ENCODE data around the gene FBXO42.
"Not testable (repeated sequence)": the region's sequence is repeated elsewhere in the genome, so short reads cannot be mapped to it uniquely, and the experiment has no call there.

FBXO42 gene

DNA sequence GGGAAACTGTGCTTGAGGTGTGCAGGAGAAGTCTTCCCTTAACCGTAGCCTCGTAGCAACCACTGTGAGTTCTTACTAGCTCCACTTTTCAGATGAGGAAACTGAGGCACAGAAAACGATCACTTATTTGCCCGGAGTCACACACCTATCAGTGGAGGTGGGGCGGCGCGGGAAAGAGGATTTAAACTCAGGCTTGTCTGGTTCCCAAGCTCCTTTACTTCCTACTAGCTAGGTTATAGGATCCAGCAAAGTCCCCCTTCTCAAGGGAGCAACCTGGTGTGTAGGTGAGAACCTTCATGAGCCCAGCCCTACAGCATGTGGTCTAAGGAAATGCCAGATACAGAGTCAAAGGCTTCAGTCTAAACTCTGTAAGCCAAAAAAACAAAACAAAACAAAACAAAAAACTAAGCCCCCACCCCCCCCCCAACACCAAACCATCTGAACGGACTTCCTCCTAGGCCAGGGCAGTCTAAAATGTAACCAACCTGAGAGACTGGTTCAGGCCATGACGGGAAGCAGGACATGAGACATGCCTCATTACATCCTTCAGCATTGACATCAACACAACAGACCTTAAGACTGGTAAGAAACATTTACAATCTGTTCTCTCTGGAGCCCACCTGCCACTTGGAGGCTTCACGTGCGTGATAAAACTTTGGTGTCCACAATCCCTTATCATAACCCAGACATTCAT, 709 bp upstream of the FBXO42 start:
- TF ChIP-seq, protein P1, sequence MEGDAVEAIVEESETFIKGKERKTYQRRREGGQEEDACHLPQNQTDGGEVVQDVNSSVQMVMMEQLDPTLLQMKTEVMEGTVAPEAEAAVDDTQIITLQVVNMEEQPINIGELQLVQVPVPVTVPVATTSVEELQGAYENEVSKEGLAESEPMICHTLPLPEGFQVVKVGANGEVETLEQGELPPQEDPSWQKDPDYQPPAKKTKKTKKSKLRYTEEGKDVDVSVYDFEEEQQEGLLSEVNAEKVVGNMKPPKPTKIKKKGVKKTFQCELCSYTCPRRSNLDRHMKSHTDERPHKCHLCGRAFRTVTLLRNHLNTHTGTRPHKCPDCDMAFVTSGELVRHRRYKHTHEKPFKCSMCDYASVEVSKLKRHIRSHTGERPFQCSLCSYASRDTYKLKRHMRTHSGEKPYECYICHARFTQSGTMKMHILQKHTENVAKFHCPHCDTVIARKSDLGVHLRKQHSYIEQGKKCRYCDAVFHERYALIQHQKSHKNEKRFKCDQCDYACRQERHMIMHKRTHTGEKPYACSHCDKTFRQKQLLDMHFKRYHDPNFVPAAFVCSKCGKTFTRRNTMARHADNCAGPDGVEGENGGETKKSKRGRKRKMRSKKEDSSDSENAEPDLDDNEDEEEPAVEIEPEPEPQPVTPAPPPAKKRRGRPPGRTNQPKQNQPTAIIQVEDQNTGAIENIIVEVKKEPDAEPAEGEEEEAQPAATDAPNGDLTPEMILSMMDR (IDR thresholded peaks at IDR 0.05; ENCODE audit: low read depth, low read length) = no peak
- no peak for DNase-seq (ENCODE audit: extremely low read depth, low read depth)

DNA sequence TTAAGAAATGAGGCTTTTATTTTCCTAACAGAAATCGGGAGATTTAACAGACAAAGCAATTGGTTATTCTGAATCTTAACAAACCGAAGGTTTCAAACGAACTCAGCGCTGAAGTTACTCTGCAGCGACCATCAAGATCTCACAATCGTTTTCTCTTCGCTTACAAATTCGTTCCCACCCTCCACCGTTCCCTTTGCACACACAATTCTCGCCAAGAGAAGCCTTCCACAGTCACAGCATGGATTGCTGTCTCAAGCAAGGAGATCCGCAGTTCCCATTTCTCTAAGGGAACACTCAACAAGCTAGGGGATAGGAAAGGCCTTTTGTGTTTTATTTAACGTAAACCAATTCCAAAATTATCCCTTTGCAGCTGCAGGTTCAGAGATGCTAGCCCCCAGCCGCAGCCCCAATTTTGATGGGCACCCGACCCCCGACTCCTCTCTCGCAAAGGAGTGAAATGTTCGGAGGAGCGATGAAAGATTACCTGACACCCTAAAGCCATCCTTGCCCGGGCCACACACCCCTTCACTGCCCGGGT, 755 bp downstream of the FBXO42 start:
- DNase-seq (ENCODE audit: extremely low read depth, low read depth) = no peak
- TF ChIP-seq, protein P1 (IDR thresholded peaks at IDR 0.05; ENCODE audit: low read depth, low read length) = no peak

DNA sequence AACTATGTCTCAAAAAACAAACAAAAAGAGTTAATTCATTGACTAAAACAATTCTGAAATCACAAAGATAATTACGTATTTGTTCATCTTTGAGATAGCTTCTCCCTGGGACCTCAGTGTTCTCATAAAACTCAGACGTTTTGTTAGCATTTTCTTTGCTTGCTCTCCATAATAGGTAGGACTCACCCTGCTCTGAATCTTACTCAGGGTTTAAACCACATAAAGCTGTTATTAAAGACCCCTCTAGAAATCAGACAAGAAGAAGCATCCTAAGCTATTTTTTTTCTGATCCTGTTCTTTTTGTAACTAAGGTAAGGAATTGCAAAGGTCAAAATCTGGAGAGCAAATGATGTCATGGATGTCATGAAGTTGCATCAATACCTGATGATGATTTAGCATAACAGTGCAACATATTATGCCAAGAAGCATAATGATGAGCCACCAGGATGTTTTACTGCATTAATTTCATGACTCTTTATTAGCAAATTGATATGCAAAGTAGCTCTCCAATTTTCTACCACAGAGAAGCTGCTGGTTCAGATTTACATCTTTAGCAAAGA, 2.4 kb downstream of the FBXO42 start:
- TF ChIP-seq, protein P1 (IDR thresholded peaks at IDR 0.05; ENCODE audit: low read depth, low read length) = no peak
- no peak for DNase-seq (ENCODE audit: extremely low read depth, low read depth)

DNA sequence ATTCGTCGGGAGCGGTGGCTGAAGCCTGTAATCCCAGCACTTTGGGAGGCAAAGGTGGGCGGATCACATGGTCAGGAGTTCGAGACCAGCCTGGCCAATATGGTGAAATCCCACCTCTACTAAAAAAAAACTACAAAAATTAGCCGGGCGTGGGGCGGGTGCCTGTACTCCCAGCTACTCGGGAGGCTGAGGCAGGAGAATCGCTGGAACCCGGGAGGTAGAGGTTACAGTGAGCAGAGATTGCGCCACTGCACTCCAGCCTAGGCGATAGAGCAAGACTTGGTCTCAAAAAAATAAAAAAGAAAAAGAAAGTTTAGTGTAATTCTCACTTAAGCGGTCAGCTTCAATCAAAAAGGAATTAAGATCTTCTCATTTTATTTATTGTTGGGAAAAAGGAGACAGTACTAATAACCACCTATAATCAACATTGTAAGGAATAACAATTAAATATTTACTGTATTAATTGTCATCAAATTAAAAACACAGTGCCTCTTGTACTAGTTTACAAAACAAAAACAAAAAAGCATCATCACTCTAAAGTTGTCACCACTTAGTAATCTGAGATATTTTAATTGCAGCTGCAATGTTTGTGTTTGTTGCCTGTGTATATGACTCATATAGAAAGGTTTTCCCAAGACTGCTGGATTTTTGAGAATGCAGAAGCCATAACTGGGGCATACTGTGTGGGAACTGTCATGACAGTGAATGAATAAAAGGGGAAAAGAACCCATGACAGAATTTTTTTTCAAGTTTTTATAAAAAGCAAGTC, 3.7 kb downstream of the FBXO42 start:
- no peak for DNase-seq (ENCODE audit: extremely low read depth, low read depth)

DNA sequence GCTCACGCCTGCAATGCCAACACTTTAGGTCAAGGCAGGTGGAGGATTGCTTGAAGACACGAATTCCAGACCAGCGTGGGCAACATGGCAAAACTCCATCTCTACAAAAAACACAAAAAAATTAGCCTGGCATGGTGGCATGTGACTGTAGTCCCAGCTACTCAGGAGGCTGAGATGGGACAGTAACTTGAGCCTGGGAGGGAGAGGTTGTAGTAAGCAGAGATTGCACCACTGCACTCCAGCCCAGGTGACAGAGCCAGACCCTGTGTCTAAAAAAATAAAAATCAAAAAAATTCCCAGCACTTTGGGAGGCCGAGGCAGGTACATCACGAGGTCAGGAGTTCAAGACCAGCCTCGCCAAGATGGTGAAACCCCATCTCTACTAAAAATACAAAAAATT, 9.0 kb downstream of the FBXO42 start:
- not testable (repeated sequence) for DNase-seq (ENCODE audit: extremely low read depth, low read depth)

More for the DNA sequence above, 3.7 kb downstream of the FBXO42 start:
- TF ChIP-seq, protein P1 (IDR thresholded peaks at IDR 0.05; ENCODE audit: low read depth, low read length) = no peak

DNA sequence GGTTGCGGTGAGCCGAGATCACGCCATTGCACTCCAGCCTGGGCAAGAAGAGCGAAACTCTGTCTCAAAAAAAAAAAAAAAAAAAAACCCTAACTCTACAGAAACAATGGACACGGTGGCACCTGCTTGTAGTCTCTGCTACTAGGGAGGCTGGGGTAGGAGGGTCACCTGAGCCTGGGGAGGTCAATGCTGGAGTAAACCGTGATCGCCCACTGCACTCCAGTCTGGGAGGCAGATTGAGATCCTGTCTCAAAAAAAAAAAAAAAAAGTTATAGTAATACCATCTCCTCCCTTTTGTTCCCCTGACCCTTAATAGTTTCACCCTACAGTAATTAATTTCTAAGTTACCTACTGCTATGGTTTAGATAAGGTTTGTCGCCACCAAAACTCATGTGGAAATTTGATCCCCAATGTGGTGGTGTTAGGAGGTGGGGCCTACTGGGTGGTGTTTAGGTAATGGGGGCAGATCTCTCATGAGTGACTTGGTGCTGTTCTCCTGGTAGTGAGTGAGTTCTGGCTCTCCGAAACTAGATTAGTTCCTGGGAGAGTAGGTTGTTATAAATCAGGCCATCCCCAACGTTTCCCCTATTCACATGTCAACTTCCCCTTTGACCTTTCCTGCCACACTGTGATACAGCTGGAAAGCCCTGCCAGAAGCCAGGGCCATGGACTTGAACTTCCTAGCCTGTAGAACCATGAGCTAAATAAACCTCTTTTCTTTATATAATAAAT, 9.8 kb downstream of the FBXO42 start:
- TF ChIP-seq, protein P1 (IDR thresholded peaks at IDR 0.05; ENCODE audit: low read depth, low read length) = no peak
- DNase-seq (ENCODE audit: extremely low read depth, low read depth) = no peak

DNA sequence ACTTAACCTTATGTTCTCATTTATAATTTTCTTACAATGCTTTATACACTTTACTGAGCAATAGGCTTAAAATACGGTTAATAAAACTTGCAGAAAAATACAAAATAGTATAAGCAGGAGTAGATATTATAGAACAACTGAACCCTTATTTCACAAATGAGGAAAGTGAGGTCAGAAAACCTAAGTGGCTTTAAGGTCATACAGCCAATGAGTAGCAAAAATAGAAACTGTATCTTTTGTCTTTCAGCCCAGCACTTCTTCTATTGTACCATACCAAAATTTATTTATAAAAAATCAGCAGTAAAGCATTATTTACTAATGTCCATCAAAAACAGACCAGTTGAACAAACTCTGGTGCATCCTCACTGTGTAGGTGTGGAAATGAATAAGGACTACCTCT, 11.6 kb downstream of the FBXO42 start:
- TF ChIP-seq, protein P1 (IDR thresholded peaks at IDR 0.05; ENCODE audit: low read depth, low read length) = no peak
- DNase-seq (ENCODE audit: extremely low read depth, low read depth) = no peak
